ENCODE data around the gene SH2D5.

The SH2D5 gene

DNA sequence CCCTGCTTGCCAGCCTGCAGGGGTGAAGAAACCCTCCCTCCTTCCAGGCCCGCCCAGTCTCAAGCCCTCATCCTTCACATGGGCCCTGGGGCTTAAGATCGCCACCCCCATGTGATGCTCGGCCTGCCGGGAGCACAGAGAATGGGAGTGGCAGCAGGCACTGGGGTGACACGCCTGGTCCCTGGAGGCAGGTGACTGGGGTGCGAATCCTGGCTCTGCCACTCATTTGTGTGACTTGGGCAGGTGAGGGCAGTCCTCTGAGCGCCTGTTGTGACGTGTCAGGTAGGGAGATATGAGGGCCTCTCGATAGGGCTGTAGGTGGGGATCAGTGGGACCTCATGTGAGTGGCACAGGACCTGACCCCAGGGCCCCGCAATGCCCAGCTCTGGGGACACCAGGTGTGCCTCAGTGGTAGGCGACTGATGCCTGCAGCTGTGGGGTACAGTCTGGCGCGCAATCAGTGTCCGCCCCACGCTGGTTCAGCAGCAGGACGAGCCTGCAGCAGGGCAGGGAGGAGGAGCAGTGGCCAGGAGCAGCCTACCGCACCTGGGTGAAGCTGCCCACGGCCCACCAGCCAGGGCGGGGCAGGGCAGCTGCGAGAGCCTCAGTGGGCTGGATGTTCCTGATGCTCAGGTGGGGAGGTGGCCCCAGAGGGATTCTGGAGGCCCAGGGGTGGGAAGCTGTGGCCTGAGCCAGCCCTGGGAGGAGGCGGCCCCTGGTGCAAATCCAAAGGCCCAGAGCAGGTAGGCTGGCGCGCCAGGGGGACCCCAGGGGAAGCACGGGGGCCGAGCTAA is 6.2 kb downstream of the SH2D5 start:
- TF ChIP-seq, protein P1, sequence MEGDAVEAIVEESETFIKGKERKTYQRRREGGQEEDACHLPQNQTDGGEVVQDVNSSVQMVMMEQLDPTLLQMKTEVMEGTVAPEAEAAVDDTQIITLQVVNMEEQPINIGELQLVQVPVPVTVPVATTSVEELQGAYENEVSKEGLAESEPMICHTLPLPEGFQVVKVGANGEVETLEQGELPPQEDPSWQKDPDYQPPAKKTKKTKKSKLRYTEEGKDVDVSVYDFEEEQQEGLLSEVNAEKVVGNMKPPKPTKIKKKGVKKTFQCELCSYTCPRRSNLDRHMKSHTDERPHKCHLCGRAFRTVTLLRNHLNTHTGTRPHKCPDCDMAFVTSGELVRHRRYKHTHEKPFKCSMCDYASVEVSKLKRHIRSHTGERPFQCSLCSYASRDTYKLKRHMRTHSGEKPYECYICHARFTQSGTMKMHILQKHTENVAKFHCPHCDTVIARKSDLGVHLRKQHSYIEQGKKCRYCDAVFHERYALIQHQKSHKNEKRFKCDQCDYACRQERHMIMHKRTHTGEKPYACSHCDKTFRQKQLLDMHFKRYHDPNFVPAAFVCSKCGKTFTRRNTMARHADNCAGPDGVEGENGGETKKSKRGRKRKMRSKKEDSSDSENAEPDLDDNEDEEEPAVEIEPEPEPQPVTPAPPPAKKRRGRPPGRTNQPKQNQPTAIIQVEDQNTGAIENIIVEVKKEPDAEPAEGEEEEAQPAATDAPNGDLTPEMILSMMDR (conservative IDR thresholded peaks at IDR 0.05; ENCODE audit: low read depth): no peak
- DNase-seq (ENCODE audit: low spot score): no peak
- ChIA-PET POLR2A (ENCODE audit: low non-redundant PET) (no interaction called here), CTCF (no interaction called here)
- H3K27ac ChIP-seq: peak overlapping the region; percentile 52

DNA sequence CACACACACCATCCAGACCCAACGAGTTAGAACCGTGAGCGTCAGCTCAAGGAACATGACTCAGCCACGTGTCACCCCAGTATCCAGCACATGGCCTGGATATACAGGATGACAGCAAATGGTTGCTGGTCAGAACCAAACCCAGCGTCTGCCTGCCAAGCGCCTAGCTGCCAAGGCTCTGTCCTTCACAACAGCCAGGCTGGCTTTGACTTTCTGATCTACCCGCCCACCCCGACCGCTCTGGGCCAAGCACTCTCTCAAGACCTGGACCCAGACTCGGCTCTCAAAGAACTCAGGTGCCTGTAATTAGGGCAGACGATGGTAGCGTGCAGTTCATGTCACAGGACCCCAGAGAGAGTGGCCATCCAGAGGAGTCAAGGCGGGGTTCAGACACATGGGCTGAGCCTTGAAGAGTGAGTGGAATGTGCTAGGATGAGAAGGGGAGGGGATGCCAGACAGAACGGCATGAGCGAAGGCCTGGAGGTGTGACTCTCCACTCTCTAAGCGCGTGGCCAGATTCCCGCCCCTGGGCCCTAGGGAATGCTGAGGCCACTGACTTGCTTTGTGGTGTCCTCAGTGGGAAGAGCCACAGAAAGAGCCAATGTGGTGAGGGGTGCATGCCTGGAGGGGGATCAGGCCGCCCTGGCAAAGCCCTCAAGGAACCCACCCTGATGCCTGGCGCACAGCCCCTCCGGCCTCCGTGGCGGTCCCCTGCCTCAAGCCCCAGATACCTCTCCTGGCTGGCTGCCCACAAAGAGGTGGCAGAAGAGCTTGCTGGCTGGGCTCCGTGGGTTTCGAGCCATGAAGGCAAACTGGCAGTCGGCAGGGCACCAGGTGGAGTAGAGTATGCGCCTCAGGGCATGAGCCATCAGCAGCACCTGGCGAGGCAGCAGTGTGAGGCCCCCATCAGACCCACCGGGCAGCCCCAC is 7.0 kb downstream of the SH2D5 start:
- DNase-seq (ENCODE audit: low spot score): peak; percentile 33
- CTCF ChIA-PET: no interaction called here
- H3K27ac ChIP-seq: peak overlapping the region; percentile 52
- POLR2A ChIA-PET (ENCODE audit: low non-redundant PET): interaction anchor here (0.5 kb wide), 1 partner anchor 13 kb away, joined by 9 read pairs; no protein-coding TSS in a partner anchor
- TF ChIP-seq, protein P1 (conservative IDR thresholded peaks at IDR 0.05; ENCODE audit: low read depth): no peak

DNA sequence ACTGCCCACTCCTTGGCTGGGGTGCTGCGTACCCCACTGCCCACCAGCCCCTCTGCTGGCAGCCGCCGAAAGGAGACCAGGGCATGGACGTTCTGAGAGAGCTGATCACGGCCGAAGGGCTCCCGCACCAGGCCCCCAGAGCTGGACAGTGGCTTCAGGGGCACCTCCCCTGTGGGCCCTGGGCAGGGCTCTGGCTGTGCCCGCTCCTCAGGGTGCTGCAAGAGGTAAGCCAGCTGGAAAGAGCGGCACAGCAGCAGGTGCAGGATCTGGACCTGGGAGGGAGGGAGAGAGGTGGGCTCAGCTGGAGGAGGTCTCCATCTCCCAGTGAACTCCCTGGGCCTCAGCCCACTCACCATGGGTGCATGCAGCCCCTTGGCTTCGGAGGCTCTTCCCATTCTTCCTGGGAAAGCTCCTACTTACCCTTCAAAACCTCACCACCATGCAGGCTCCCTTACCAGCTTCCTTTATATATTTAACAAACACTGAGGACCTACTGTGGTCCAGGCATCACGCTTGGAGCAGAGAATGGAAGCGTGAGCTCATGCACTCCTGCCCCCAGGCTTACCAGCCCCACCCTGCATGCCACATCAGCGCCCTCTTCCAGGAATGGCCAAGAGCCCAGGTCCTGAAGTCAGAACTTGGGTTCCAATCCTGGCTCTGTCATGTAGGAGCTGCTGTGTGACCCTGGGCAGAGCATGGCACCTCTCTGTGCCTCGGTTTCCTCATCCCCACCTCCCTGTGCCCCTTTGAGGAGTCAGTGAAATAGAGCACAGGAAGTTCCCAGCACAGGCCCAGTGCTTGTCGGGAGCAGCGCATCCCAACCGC is 7.9 kb downstream of the SH2D5 start:
- no peak for DNase-seq (ENCODE audit: low spot score)
- POLR2A ChIA-PET (ENCODE audit: low non-redundant PET): interaction anchor here (0.5 to 0.6 kb wide), 2 partner anchors 12 to 238 kb away, joined by 4 to 9 read pairs; no protein-coding TSS in a partner anchor
- H3K27ac ChIP-seq: peak overlapping the region; percentile 52
- CTCF ChIA-PET: no interaction called here
- TF ChIP-seq, protein P1 (conservative IDR thresholded peaks at IDR 0.05; ENCODE audit: low read depth): no peak

DNA sequence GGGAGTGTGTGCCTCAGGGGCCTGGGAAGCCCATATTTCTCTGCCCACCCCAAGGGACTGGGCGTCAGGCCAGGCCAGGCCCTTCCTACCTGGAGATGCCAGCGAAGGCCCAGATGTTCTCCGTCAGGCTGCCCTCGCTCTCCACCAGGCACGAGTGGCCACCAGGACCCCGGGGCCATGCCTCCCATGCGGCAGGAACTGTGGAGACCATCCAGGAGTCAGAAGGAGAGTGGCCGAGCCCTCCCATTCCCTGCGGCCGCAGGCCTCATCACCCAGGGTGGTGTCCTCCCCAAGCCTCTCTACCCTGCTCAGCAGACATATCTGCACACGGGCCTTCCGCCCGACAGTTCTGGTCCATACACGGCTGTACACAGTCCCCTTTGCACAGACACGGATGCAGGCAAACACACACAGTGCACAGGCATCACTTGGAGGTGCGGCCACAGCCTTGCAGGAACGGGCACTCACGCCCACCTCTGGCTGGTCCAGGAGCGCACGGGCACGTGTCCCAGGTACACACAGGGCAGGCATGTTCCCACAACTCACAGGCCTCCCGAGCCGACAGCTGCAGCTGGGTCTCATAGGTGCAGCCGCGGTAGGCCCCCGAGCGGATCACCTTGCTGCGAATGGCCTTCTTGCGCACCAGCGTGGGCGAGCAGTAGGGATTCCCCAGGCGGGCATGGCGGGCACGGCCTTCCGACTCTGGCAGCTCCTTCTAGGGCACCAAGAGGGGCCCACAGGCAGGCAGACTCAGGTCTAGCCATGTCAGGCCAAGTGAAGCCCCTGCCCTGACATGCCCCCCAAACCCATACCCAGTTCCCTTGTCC is 8.8 kb downstream of the SH2D5 start:
- peak overlapping the region; percentile 52 for H3K27ac ChIP-seq
- TF ChIP-seq, protein P1 (conservative IDR thresholded peaks at IDR 0.05; ENCODE audit: low read depth): no peak
- POLR2A ChIA-PET (ENCODE audit: low non-redundant PET): interaction anchor here (0.6 kb wide), 1 partner anchor 239 kb away, joined by 4 read pairs; no protein-coding TSS in a partner anchor
- CTCF ChIA-PET: no interaction called here
- no peak for DNase-seq (ENCODE audit: low spot score)

DNA sequence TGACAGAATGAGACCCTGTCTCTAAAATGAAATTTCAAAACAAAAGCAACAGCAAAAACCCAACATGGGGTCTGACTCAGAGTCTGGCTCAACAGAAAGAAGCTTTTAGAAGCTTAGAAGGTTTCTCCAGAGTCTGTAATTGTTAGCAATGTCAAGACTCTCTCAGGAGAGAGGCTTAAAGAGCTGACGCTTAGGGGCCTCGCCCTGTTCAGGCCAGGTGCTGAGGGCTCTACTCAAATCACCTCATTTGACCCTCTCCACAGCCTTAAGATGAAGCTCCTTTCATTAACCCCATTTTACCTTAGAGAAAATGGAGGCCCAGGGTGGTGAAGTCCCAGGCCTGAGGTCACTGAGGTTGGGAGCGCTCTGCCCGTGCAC is 9.4 kb downstream of the SH2D5 start:
- CTCF ChIA-PET: no interaction called here
- H3K27ac ChIP-seq: peak overlapping the region; percentile 52
- TF ChIP-seq, protein P1 (conservative IDR thresholded peaks at IDR 0.05; ENCODE audit: low read depth): no peak
- DNase-seq (ENCODE audit: low spot score): no peak
- POLR2A ChIA-PET (ENCODE audit: low non-redundant PET): no interaction called here

Measured in RWPE1 (cell line).